Type B pancreatic cell (in vitro differentiated cells): Measurements from ENCODE around the gene GRM4. TPM values are rescaled to one million over a fixed set of nuclear protein-coding genes. Genes with fewer than 3 reads are reported as not detected.

ENCODE experiments used
- DNase-seq: peaks from one replicate; pipeline ENCODE4 v3.0.0; 2021; ENCODE audit warnings: mixed read lengths; ENCODE audit not compliant: unreplicated experiment; ENCODE audit errors: extremely low spot score
- H3K27ac Mint-ChIP-seq: 2 replicates; pipeline ENCODE4 v1.8.0; 2021; ENCODE audit warnings: mild to moderate bottlenecking, mixed read lengths
- H3K27me3 Mint-ChIP-seq: 2 replicates; pipeline ENCODE4 v1.8.0; 2021; ENCODE audit warnings: mixed read lengths
- H3K36me3 Mint-ChIP-seq: 2 replicates; pipeline ENCODE4 v1.8.0; 2021; ENCODE audit warnings: mixed read lengths
- H3K4me1 Mint-ChIP-seq: one replicate; pipeline ENCODE4 v1.8.0; 2021; ENCODE audit warnings: mixed read lengths; ENCODE audit not compliant: unreplicated experiment
- H3K4me3 Mint-ChIP-seq: 2 replicates; pipeline ENCODE4 v1.8.0; 2021; ENCODE audit warnings: mild to moderate bottlenecking, mixed read lengths
- H3K9me3 Mint-ChIP-seq: 2 replicates; pipeline ENCODE4 v1.8.0; 2021; ENCODE audit warnings: mixed read lengths
- total RNA-seq: library from RNA; stranded (reverse); gene quantifications from 2 replicates; pipeline ENCODE4 v1.2.1, GENCODE V29; 2021; ENCODE audit warnings: low replicate concordance
- TF ChIP-seq, protein P1 (sequence below): fragments of 200-600 bp; sonication (generic); conservative IDR thresholded peaks from 2 replicates; pipeline ENCODE4 v1.5.0; 2021; ENCODE audit warnings: antibody characterized with exemption, mild to moderate bottlenecking

Gene GRM4
- total RNA-seq, 1 donor from 2014 or later, result 2.2 TPM

GRCh38 chr6:33980176-33981175 is 165.4 kb downstream of the GRM4 start:
- H3K9me3 Mint-ChIP-seq, result no peaks in the 10 kb centered on the region
- H3K27me3 Mint-ChIP-seq, result peaks cover 26% of the 10 kb centered on the region
- peaks cover 15% of the 10 kb centered on the region for H3K4me1 Mint-ChIP-seq
- TF ChIP-seq, protein P1, sequence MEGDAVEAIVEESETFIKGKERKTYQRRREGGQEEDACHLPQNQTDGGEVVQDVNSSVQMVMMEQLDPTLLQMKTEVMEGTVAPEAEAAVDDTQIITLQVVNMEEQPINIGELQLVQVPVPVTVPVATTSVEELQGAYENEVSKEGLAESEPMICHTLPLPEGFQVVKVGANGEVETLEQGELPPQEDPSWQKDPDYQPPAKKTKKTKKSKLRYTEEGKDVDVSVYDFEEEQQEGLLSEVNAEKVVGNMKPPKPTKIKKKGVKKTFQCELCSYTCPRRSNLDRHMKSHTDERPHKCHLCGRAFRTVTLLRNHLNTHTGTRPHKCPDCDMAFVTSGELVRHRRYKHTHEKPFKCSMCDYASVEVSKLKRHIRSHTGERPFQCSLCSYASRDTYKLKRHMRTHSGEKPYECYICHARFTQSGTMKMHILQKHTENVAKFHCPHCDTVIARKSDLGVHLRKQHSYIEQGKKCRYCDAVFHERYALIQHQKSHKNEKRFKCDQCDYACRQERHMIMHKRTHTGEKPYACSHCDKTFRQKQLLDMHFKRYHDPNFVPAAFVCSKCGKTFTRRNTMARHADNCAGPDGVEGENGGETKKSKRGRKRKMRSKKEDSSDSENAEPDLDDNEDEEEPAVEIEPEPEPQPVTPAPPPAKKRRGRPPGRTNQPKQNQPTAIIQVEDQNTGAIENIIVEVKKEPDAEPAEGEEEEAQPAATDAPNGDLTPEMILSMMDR, result no peak
- no peak overlapping the region for H3K4me3 Mint-ChIP-seq
- H3K36me3 Mint-ChIP-seq, result no peaks in the 10 kb centered on the region
- H3K27ac Mint-ChIP-seq, result no peak overlapping the region
- DNase-seq, result peak; percentile 66

- TF ChIP-seq, protein P1, result no peak
- Mint-ChIP-seq H3K4me3 (no peak overlapping the region), H3K9me3 (no peaks in the 10 kb centered on the region), H3K27me3 (peaks cover 28% of the 10 kb centered on the region), H3K27ac (no peak overlapping the region), H3K4me1 (peaks cover 15% of the 10 kb centered on the region), H3K36me3 (no peaks in the 10 kb centered on the region)
- DNase-seq, result no peak
These were observed 166.1 kb downstream of the GRM4 start for GRCh38 chr6:33979750-33980149.

DNA sequence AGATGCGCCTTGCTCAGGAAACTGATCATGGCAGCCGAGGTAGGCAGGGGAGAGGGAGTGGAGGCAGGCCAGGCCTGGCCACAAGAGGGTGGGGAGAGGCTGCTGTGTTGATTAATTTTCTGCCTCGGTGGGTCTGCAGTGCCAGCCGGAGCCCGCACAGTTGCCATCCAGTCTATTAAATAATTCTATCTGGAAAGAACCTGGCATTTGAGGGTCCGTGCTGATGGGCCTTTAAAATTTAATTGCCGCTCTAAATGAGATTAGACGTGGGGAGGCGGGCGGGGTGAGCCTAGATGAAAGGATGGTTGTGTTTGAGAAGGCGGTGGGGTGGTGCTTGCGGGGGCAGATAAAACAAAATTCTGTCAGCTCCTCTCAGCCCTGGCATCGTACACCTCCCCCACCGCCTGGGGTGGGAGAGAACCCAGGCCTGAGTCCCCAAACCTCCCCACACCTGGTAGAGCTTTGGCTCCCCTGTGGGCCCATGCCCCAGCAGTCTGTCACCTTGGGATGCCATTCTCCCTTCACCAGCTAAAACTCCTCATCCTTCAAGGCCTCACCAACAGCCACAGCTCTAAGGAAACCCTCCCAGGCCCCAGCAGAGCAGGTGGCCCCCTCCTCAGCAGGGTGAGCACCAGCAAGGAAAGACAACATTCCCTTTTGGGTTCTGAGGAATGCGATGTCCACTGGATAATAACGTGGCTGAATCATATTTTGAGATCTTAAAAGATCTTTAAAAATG is 167.3 kb downstream of the GRM4 start:
- no peaks in the 10 kb centered on the region for H3K36me3 Mint-ChIP-seq
- H3K27me3 Mint-ChIP-seq, result peaks cover 40% of the 10 kb centered on the region
- H3K27ac Mint-ChIP-seq, result no peak overlapping the region

DNA sequence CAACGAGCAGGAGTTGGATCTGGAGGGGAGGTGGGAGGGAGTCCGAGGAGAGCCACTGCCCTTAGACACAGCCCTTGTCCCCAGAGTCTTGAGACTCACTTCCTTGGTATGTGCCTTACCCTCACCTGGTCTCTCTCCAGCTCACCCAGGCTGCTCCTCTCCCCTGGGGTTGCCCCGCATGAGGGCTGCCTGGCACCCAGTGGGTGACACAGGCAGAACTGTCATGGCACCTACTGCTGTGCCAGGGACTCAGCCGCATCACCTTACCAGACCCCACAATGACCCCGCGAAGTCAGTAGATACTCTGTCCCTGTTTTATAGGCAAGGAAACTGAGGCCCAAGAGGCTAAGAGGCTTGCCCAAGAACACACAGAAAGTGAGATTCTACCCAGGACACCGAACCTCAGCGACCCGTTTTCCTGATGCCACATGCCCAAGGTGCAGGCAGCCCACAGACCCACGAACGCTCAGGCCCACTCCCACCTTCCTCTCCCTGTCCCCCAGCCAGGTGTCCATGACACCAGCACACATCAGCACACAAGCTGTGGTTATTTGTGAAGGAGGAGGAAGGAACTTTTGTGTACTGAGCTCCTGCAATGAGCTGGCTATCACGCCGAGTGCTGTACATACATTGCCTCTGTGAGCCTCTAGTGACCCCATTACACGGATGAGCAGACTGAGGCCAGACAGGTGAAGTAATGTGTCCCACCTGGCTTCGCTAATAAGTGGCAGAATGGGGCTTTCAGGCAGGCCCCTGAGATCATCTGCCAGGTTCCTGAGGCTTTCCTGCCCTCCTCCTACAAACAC is 168.1 kb downstream of the GRM4 start:
- H3K4me1 Mint-ChIP-seq, result peaks cover 16% of the 10 kb centered on the region
- peaks cover 40% of the 10 kb centered on the region for H3K27me3 Mint-ChIP-seq
- DNase-seq, result peak; percentile 50
- no peak overlapping the region for H3K4me3 Mint-ChIP-seq
- TF ChIP-seq, protein P1, result no peak
- no peaks in the 10 kb centered on the region for H3K9me3 Mint-ChIP-seq
- no peak overlapping the region for H3K27ac Mint-ChIP-seq
- H3K36me3 Mint-ChIP-seq, result no peaks in the 10 kb centered on the region

More for the DNA sequence above, 167.3 kb downstream of the GRM4 start:
- peaks cover 19% of the 10 kb centered on the region for H3K4me1 Mint-ChIP-seq
- no peaks in the 10 kb centered on the region for H3K9me3 Mint-ChIP-seq
- peak; percentile 56 for DNase-seq
- H3K4me3 Mint-ChIP-seq, result no peak overlapping the region
- TF ChIP-seq, protein P1, result no peak
